ENCODE data around the gene OR52E4. TPM values are rescaled to one million over a fixed set of nuclear protein-coding genes. Genes with fewer than 3 reads are reported as not detected.

OR52E4 gene
- total RNA-seq, 2 experiments from 2014 or later: not detected

- H3K4me2 ChIP-seq (ENCODE audit: low read length): no peak overlapping the region
- no peak for DNase-seq (ENCODE audit: low spot score)
- no TSS peak for BruUV-seq (replicated peaks)
- intact Hi-C loops (cut with micrococcal nuclease; ENCODE audit: unreplicated experiment): no loop called here
- no peaks in the 10 kb centered on the region for H3K4me1 ChIP-seq (ENCODE audit: insufficient read depth, low read length, poor library complexity, severe bottlenecking)
- H4K20me1 ChIP-seq (ENCODE audit: insufficient read depth, low read length): no peaks in the 10 kb centered on the region
- TF ChIP-seq CTCF (conservative IDR thresholded peaks at IDR 0.05; ENCODE audit: low read length) (no peak), EZH2phosphoT487 (IDR thresholded peaks at IDR 0.05; ENCODE audit: borderline replicate concordance, low read depth, low read length) (no peak)
- H3K9me2 ChIP-seq (ENCODE audit: insufficient read depth, low read length): no peaks in the 10 kb centered on the region
- H3K79me2 ChIP-seq (ENCODE audit: insufficient read depth, low read depth, low read length): no peaks in the 10 kb centered on the region
- ChIA-PET CTCF (ENCODE audit: unreplicated experiment) (no interaction called here), POLR2A (no interaction called here)
- H2AFZ ChIP-seq (ENCODE audit: low read length): no peak overlapping the region
- no peaks in the 10 kb centered on the region for H3K36me3 ChIP-seq (ENCODE audit: insufficient read depth, low read length)
- H3K27ac ChIP-seq (ENCODE audit: low read depth, low read length, poor library complexity, severe bottlenecking): no peak overlapping the region
- H3K9me3 ChIP-seq (ENCODE audit: low read length): no peaks in the 10 kb centered on the region
- no peak overlapping the region for H3K4me3 ChIP-seq (ENCODE audit: low read depth, low read length, poor library complexity, severe bottlenecking)
Observed at GRCh38 chr11:5922749-5923426, 42.5 kb downstream of the OR52E4 start.

GRCh38 chr11:5923427-5923776 is 43.0 kb downstream of the OR52E4 start:
- Histone ChIP-seq H2AFZ (ENCODE audit: low read length) (no peak overlapping the region), H3K4me1 (ENCODE audit: insufficient read depth, low read length, poor library complexity, severe bottlenecking) (no peaks in the 10 kb centered on the region), H4K20me1 (ENCODE audit: insufficient read depth, low read length) (no peaks in the 10 kb centered on the region), H3K4me2 (ENCODE audit: low read length) (no peak overlapping the region), H3K27ac (ENCODE audit: low read depth, low read length, poor library complexity, severe bottlenecking) (no peak overlapping the region), H3K9me2 (ENCODE audit: insufficient read depth, low read length) (no peaks in the 10 kb centered on the region), H3K36me3 (ENCODE audit: insufficient read depth, low read length) (no peaks in the 10 kb centered on the region), H3K79me2 (ENCODE audit: insufficient read depth, low read depth, low read length) (no peaks in the 10 kb centered on the region), H3K9me3 (ENCODE audit: low read length) (no peaks in the 10 kb centered on the region), H3K4me3 (ENCODE audit: low read depth, low read length, poor library complexity, severe bottlenecking) (no peak overlapping the region)
- DNase-seq (ENCODE audit: low spot score): no peak
- TF ChIP-seq CTCF (conservative IDR thresholded peaks at IDR 0.05; ENCODE audit: low read length): no peak
- TF ChIP-seq EZH2phosphoT487 (IDR thresholded peaks at IDR 0.05; ENCODE audit: borderline replicate concordance, low read depth, low read length): no peak
- CTCF ChIA-PET (ENCODE audit: unreplicated experiment): no interaction called here
- POLR2A ChIA-PET: no interaction called here
- no TSS peak for BruUV-seq (replicated peaks)
- intact Hi-C loops (cut with micrococcal nuclease; ENCODE audit: unreplicated experiment): no loop called here

- ChIA-PET POLR2A (no interaction called here), CTCF (ENCODE audit: unreplicated experiment) (no interaction called here)
- H3K4me2 ChIP-seq (ENCODE audit: low read length): no peak overlapping the region
- no peak overlapping the region for H2AFZ ChIP-seq (ENCODE audit: low read length)
- no peaks in the 10 kb centered on the region for H4K20me1 ChIP-seq (ENCODE audit: insufficient read depth, low read length)
- H3K79me2 ChIP-seq (ENCODE audit: insufficient read depth, low read depth, low read length): no peaks in the 10 kb centered on the region
- H3K4me3 ChIP-seq (ENCODE audit: low read depth, low read length, poor library complexity, severe bottlenecking): no peak overlapping the region
- H3K9me3 ChIP-seq (ENCODE audit: low read length): no peaks in the 10 kb centered on the region
- TF ChIP-seq EZH2phosphoT487 (IDR thresholded peaks at IDR 0.05; ENCODE audit: borderline replicate concordance, low read depth, low read length) (no peak), CTCF (conservative IDR thresholded peaks at IDR 0.05; ENCODE audit: low read length) (no peak)
- BruUV-seq (replicated peaks): no TSS peak
- DNase-seq (ENCODE audit: low spot score): no peak
- no peaks in the 10 kb centered on the region for H3K36me3 ChIP-seq (ENCODE audit: insufficient read depth, low read length)
- intact Hi-C loops (cut with micrococcal nuclease; ENCODE audit: unreplicated experiment): no loop called here
- H3K4me1 ChIP-seq (ENCODE audit: insufficient read depth, low read length, poor library complexity, severe bottlenecking): no peaks in the 10 kb centered on the region
- H3K9me2 ChIP-seq (ENCODE audit: insufficient read depth, low read length): no peaks in the 10 kb centered on the region
- H3K27ac ChIP-seq (ENCODE audit: low read depth, low read length, poor library complexity, severe bottlenecking): no peak overlapping the region
Observed at GRCh38 chr11:5923794-5924193, 43.4 kb downstream of the OR52E4 start.

Measured in OCI-LY7 (cell line).